Fibroblast of skin of scalp (primary cell): Measurements from ENCODE around the gene TAOK1.

Experiments used
- DNase-seq: peaks from one replicate; pipeline ENCODE4 v3.0.0-alpha.2; 2013

The TAOK1 gene

DNA sequence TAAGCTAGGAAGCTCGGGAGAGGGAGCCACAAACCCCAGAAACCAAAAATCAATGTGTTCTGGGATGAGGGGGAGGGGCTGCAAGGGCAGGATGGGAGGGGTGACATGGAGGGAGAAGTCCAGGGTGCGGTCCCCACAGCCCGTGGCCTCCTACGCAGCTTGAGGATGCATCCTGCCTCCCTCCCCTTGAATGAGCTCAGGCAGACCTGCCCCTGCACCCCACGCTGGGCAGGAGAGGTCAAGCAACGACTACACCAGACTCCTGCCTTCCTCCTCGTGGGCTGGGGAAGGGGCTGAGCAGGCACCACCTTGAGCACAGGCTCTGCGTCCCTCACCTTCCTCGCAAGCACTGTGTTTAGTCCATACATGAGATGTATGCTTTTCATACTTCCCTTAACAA lies 206.6 kb downstream of the TAOK1 start:
- no peak for DNase-seq

DNA sequence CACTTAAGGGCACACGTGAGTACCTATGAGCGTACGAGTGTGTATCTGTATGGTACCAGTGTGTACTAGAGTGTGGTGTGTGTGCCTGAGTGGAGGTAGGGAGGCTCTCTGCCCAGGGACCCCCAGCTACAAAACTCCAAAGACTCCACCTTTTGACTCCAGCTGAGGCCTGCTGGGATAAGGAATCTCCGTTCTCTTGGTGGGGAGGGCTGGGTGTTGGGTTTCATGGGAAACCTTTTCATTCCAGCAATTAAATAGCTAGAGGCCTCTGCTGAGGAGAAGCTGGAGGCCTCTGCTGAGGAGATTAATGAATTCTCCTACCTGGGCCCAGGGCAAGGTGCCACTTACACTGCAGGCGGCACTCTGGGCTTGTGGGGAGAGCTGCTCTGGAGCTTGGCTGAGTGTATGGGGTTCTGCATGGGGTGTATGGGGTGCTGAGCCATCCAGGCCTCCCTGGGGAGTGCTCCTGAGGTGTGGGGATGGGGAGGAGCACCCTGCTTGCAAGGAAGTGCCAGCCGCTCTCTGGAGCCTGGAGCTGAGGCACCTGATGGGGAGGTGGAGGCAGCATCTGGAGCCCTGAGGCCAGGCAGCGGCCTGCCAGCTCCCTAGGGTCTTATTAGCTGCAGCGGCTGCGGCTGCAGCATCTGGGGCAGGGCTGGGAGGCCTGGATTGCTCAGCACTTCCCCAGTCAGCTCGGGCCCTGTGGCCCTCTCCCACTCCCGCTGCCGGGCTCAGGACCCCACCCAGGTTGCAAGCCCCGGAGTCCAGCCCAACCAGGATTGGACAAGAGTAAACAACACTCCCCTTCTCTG lies 207.4 kb downstream of the TAOK1 start:
- DNase-seq: no peak
